ENCODE data around the gene CTRL.

DNA sequence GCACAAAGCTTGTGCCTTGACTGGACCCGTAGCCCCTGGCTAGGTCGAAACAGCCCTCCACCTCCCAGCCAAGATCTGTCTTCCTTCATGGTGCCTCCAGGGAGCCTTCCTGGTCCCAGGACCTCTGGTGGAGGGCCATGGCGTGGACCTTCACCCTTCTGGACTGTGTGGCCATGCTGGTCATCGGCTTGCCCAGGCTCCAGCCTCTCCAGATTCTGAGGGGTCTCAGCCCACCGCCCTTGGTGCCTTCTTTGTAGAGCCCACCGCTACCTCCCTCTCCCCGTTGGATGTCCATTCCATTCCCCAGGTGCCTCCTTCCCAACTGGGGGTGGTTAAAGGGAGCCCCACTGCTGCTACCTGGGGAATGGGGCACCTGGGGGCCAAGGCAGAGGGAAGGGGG lies 3.5 kb downstream of the CTRL start:
- TF ChIP-seq FOXA1 (IDR thresholded peaks at IDR 0.05) (no peak), FOXM1 (IDR thresholded peaks at IDR 0.05; ENCODE audit: borderline replicate concordance) (no peak), ELF4 (IDR thresholded peaks at IDR 0.05) (no peak), SP1 (IDR thresholded peaks at IDR 0.05) (no peak), BHLHE40 (IDR thresholded peaks at IDR 0.05; ENCODE audit: borderline replicate concordance) (no peak), L3MBTL2 (conservative IDR thresholded peaks at IDR 0.05) (no peak), FOXK2 (IDR thresholded peaks at IDR 0.05) (no peak), TARDBP (IDR thresholded peaks at IDR 0.05) (no peak), NFRKB (IDR thresholded peaks at IDR 0.05) (no peak), HDGF (IDR thresholded peaks at IDR 0.05; ENCODE audit: borderline replicate concordance) (no peak), SUZ12 (IDR thresholded peaks at IDR 0.05) (no peak), ARNT (IDR thresholded peaks at IDR 0.05) (no peak)
- TF ChIP-seq, protein P1, sequence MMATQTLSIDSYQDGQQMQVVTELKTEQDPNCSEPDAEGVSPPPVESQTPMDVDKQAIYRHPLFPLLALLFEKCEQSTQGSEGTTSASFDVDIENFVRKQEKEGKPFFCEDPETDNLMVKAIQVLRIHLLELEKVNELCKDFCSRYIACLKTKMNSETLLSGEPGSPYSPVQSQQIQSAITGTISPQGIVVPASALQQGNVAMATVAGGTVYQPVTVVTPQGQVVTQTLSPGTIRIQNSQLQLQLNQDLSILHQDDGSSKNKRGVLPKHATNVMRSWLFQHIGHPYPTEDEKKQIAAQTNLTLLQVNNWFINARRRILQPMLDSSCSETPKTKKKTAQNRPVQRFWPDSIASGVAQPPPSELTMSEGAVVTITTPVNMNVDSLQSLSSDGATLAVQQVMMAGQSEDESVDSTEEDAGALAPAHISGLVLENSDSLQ (IDR thresholded peaks at IDR 0.05) = no peak

Measured in HEK293T (cell line).